DMS114 treated with DMSO at 0.1 percent for 48 hours (cell line): ENCODE results near the gene FKBP6.
"Not testable (repeated sequence)": the region's sequence is repeated elsewhere in the genome, so short reads cannot be mapped to it uniquely, and the experiment has no call there.

ENCODE experiments used
- DNase-seq: peaks from one replicate; lab custom pipeline; 2025; ENCODE audit not compliant: unreplicated experiment; lab: John Stamatoyannopoulos, UW

FKBP6 gene, protein sequence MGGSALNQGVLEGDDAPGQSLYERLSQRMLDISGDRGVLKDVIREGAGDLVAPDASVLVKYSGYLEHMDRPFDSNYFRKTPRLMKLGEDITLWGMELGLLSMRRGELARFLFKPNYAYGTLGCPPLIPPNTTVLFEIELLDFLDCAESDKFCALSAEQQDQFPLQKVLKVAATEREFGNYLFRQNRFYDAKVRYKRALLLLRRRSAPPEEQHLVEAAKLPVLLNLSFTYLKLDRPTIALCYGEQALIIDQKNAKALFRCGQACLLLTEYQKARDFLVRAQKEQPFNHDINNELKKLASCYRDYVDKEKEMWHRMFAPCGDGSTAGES

DNA sequence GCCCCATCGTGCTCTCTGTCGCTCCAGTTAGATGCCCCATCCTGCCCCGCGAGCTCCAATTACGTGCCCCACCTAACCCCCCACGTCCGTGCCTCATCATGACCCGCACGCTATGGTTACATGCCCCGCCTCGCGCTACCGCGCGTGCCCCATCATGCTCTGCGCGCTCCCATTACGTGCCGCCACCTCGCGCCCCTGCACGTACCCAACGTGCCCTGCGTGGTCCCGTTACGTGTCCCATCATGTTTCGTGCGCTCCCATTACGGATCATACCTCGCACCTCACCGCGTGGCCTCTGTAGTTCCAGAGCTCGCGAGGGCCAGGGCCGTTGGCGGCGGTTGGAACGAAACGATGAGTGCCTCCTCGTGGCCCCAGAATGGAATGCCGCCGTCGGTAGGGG, at the start of gene FKBP6, which contains the start of gene TRIM50:
Gene FKBP6, plus strand, starts transcription at position 240 of the 400 bp plus-strand sequence. CDS start 268 bp downstream, outside the sequence.
Gene TRIM50, minus strand, starts transcription at position 161 of the 400 bp plus-strand sequence. CDS start 3,295 bp downstream, outside the sequence.
- not testable (repeated sequence) for DNase-seq

DNA sequence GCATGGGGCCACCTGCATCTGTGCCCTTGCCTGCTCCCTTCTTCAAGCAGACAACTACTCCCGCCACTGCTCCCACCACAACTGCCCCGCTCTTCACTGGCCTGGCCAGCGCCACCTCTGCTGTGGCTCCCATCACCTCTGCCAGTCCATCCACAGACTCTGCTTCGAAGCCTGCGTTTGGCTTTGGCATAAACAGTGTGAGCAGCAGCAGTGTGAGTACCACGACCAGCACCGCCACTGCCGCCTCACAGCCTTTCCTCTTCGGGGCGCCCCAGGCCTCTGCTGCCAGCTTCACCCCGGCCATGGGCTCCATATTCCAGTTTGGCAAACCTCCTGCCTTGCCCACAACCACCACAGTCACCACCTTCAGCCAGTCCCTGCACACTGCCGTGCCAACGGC, 30.7 kb upstream of the FKBP6 start:
- DNase-seq, result not testable (repeated sequence)

DNA sequence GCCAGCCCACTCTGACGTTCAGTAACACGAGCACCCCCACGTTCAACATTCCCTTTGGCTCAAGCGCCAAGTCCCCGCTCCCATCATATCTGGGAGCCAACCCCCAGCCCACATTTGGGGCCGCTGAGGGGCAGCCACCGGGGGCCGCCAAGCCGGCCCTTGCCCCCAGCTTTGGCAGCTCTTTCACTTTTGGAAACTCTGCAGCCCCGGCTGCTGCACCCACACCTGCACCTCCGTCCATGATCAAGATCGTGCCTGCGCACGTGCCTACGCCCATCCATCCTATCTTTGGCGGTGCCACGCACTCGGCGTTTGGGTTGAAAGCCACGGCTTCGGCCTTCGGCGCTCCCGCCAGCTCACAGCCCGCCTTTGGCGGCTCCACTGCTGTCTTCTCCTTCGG, 30.3 kb upstream of the FKBP6 start:
- not testable (repeated sequence) for DNase-seq

DNA sequence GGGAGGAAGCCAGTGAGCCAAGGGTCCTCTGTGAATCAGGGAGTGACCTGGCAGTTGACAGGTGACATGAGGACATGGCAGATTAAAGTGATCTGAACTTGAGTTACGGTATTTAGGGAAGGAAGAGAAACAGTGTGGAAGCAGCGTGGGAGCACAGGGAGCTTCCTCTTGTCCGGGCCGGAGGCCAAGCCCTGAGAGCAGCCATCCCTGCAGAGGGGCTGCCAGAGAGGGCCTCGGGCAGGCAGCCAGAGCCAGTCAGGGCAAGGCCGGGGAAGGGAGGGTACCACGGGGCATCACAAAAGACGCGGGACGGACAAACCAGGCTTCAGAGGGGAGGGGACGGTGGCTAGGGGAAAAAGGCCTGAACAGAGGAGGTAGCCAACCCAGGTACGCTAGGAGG, 28.1 kb upstream of the FKBP6 start:
- DNase-seq, result not testable (repeated sequence)

DNA sequence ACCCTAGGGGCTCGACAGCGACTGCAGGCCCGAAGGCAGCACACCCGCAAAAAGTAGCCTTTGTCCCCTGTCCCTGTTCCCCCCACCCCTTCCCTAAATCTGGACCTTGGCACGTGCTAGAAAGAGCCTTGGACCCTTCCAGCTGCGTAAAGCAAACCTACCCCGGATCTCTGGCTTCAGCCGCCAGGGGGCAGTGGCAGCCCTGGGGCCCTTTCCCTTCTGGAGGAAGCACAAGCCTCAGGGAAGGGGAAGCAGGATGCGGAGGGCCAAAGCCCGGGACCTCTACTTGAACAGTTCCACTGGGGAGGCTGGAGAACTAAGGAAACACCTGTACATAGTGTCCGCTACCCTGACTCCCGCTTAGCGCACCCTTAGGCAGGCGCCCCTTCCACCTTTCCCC, 26.9 kb upstream of the FKBP6 start:
- not testable (repeated sequence) for DNase-seq

DNA sequence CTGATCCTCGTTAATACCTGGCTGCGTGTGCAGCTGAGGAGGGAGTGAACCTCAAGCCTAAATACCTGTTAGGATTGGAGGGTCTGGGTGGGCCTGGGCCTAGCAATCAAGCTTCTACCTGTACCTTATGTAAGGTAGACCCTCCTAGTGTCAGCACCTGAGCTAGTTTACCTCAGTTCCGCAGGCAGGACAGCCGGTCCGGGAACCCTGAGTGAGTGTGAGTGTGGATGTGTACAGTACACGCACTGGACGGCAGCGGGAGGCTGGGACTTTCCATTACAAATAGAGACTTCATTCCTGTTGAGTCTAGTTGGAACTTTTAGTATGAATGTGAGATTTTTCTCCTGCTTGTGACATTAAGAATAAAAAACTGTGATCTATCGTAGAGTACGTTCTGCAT, 25.1 kb upstream of the FKBP6 start:
- not testable (repeated sequence) for DNase-seq

DNA sequence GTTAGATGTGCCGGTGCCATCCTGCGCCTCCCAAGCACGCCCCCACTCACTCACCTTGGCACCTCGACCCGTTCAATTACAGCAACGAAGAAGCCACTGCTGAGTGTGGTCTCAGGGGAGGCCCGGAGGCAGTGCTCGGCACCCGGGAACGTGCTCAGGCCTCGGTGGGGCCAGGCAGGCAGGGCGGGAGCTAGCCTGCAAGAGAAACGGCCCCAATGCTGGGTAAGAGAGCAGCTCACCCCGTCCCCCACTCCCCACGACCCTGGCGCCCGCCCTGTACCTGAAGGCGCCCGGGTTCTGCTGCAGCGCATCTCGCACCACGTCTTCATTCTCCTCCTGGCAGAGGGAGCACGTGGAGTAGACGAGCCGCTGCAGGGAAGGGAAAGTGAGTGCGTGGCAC, 24.4 kb upstream of the FKBP6 start:
- DNase-seq, result no peak

DNA sequence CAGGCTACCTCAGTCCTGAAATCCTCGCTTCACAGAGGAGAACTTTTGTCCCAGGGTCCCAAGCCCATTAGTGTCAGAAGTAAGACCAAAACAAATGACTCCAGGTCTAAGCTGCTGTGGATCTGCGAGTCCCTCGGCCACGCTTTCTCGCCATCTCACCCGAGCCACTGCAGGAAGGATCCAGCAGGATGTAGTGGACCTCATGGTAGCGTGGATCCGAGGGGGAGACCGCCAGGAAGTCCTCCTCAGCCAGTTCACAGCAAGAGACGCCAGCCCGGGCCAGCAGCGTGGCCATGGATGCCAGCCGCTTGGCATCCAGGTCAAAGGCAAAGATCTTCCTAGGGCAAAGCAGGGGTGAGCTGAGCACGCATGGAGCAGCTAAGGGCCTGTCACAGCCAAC, 23.9 kb upstream of the FKBP6 start:
- DNase-seq, result no peak

DNA sequence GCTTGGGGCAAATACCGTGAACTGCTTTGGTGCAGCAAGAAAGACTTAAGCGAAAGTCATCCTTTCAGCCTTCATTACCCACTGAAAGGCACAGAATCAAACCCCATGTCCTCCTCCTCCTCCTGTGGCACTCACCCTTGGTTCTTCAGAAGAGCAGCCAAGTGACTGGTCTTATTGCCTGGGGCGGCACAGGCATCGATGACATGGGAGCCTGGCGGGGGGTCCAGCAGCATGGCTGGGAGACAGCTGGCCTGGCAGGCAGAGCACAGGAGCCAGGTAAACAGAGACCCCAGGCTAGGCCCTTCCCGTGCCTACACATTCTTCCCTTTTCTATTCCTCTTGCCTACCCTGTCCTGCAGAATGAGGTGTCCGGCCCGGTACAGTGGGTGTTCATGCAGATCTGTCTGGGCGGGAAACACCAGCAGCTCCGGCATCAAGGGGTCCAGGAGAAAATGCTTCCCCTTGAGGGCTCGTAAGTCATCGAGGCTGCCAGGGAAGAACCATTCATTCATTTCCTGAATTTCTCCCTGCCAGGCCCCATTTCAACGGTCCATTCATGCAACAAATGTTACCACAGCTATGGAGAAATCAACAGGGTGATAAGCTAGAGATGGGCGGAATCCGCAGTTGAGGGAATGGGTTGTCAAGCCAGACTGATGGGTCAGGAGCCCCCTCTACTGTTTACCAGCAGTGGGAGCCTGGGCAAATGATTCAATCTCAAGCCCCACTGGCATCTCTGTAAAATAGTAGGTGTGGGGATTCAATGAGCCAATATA, 23.2 kb upstream of the FKBP6 start:
- not testable (repeated sequence) for DNase-seq

DNA sequence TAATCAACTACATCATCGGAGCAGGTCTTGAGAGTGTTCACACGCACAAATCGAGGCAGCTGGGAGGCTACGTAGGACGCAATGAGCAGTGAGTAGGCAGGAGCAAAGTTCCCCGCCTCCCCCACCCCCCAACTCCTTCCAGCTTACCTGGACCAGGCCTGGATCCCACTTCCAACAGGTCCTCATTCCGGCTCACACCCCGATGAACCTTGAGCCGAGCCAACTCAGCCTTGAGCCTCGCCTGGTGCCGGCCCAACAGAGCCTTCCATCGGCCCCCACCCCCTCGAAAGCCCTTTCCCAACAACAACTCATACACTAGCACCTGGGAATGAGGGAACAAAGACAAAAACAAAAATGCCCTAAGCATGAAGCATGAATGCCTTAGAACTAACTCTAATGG, 20.5 kb upstream of the FKBP6 start:
- DNase-seq, result no peak

DNA sequence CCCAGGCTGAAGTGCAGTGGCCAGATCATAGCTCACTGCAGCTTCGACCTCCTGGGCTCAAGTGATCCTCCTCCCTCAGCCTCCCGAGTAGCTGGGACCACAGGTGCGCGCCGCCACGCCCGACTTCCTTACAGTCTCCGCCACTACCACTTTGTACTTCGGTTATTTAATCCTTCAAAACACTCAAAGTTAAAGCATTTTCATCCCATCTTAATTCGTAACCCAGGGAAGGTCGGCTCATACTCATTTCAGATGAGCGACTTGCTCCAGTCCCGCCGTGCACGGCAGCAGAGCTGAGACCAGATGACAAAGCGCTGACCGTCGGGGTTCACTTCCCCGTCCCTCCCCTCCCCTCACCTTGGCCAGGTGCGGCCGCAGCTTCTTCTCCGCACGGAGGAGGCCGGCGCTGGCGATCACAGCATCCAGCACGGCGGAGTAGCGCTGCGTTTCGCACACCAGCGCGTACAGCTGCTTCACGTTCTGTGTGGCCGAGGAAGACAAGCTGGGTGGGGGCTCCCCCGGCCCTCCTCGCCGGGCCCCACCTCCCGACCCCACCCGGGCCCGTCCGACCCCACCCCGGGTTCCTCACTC, 19.8 kb upstream of the FKBP6 start:
- no peak for DNase-seq

DNA sequence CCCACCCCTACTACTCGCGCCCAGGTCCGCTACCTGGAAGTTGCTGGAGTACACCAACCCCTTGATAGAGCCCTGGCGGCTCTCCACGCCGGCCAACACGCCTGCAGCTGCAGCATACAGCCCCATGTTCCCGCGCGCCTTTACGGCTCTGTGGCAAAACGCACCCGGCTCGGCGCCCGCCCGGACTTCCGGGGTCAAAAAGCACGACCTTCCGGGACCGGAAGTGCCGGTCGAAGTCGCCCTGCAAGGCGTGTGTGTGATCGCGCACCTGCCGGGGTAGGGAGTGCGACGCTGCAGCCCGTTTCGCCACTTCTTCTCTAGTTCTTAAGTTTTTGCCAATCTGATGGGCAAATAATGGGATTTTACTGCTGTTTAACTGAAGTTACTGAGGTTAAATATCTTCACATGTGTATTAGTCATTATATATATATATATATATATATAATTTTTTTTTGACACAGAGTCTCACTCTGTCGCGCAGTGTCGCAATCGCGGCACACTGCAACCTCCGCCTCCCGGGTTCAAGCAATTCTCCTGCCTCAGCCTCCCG, 19.2 kb upstream of the FKBP6 start, which contains the start of gene NSUN5:
Gene NSUN5, minus strand, starts transcription at position 162 of the 550 bp plus-strand sequence. Its CDS starts 36 bp downstream, at position 126.
- peak; percentile 50 for DNase-seq

DNA sequence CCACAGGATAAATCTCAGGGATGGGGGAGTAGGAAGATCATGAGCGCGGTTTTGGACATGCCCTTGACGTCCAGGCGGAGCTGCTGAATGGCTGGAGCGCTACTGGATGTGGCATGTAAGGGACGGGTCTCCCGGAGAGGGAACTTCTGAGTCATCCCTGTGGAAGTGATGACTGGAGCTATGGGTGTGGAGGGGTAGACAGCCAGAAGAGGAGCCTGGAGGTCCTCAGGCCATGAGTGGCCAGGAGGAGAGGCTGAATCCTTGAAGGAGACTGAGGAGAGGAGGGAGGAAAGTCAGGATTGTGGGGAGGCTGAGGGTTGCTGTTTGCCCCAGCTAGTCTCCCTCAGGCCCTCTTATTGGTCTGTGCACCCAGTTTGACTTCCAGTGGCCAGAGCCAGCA, 16.5 kb upstream of the FKBP6 start:
- not testable (repeated sequence) for DNase-seq

DNA sequence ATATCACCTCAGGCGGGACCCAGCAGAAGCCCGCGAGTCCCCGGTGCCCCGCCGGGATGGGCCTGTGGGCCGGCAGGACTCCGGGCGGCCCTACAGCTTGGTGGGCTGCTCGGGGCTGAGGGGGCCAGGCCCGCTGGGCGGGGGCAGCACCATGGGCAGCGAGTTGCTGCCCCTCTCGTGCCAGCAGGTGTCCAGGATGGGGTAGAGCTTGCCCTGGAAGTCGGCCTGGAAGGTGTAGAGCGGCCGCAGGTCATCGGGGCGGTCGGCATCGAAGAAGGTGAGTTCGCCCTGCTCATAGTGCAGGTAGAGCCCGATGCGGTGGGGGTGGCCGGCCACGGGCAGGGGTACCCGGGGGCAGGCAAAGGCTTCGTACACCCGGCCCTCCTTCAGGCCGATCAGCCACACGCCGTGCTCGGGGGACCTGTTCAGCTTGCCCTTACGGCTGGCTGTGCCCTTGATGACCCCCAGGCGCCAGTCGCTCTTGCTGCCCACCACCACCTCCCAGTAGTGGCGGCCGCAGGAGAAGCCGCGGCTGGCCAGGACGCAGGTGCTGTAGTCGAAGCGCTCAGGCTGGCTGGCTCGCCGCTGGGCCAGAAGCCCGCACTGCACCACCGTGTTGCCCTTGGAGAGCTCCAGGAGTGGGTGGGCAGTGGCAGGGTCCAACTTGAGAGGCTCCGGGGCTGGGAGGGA, 15.0 kb upstream of the FKBP6 start:
- no peak for DNase-seq

DNA sequence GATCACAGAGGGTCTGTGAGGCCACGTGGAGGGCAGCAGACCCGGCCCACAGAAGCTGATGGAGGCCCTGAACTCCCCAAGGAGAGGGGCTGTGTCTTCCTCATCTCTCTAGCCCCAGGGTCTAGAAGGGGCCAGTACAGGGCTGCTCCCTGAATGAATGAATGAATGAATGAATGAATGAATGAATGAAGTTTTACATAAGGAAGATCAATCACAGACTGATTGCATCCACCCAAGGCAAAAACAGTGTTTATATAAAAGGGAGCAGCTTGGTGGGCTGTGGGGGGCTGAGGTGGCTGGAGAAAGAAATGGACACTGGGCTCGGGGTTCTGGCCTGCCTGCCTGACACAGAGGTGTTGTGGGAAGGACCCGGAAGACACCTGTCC, 14.4 kb upstream of the FKBP6 start:
- no peak for DNase-seq

DNA sequence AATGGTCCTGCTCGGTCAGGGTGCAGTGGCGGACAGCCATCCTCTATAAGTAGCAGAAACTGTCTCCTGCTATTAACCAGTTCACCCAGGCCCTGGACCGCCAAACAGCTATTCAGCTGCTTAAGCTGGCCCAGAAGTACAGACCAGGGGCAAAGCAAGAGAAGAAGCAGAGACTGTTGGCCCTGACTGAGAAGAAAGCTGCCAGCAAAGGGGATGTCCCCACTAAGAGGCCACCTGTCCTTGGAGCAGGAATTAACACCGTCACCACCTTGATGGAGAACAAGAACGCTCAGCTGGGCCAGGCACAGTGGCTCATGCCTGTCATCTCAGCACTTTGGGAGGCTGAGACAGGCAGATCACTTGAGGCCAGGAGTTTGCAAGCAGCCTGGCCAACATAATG, 13.7 kb upstream of the FKBP6 start:
- DNase-seq, result no peak

DNA sequence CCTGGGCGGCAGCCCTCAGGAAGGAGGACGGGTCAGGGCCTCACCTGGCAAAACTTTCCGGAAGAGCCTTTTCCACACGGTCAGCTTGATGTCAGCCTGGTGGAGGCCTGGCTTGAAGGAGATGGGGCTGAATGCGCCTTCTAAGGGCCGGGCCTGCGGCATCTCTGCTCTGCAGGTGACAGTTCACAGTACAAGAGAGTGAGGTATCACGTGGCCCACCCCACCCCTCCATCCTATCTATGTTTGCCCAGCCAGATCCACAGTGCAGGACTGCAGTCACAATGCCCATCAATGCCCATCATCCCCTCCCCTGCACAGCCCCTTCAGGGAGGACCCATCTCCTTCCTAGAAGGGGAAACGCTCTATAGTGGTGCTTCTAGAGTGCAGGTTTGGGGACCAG, 11.4 kb upstream of the FKBP6 start:
- DNase-seq, result no peak

DNA sequence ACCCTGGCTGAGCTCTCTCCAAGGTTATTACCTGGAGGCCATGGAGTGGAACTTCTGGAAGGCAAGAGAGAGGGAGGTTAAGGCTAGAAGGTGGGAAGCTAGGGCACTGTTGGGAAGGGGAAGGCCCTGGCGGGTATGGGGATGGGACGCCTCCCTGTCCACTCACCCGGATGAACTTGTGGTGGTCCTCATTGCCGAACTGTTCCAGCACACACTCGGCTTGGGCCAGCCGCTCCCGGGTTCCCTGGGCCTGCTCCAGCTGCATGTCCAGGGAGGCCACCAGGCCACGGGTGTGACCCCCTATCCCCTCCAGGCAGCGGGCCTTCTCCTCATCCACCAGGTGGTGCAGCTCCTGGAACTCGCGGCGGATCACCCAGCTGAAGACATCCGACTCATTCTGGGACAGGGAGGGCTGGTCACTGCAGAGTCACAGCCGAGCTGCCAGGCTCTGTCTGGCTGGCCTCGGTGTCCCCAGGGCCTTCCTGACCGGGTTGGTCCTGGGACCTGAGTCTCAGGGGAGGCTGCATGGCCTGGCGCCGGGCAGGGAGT, 9.2 kb upstream of the FKBP6 start:
- DNase-seq, result not testable (repeated sequence)

DNA sequence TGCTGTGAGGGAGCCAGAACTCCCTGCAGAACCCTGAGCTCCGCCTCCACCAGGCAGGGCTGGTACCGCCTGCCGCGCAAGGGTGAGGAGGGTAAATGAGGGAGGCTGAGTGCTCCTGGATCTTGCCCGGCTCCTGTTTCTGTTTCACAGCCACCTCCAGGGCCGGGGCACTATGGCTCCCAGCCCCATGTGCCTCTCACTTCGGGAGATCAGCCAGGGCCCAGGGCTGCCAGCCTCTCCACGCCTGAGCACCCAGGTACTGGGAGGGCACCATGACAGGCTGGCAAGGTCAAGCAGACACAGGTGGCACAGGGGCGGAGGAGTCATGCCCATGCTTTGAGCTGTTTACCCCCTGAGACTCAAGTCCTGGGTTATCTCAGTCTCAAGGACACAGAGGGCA, 8.4 kb upstream of the FKBP6 start:
- DNase-seq, result not testable (repeated sequence)

DNA sequence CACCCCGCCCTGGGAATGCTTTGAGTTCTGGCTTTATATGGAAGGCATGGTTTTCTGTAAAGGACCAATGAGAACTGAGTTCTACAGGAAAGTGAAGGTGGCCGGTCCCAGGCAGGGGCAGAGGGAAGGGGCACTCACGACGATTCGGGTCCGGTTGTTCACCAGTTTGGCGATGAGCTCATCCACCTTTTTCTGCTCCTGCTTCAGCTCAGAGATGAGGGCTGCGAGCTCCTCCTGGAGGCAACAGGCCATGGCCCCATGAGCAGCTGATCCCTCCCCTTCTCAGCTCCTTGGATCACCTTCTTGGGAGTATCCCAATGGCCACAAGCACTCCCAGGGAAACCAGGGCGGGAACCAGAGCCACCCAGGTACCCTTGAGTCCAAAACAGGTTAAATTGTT, 8.0 kb upstream of the FKBP6 start:
- DNase-seq, result not testable (repeated sequence)
